Adrenal gland (tissue), 5 donors: Measurements from ENCODE around the gene CEP104.

Experiments
- CTCF ChIP-seq, 6 experiments: fragments of 450-650 bp in 4 of 6; fragments of 200-600 bp in 2 of 6; sonication (generic) in 1 of 6; IDR thresholded peaks; 1 replicate in 5 of 6; 2 replicates in 1 of 6; pipeline versions ENCODE4 v1.5.1 to v1.8.0; 2016 to 2021; ENCODE audit warnings: antibody characterized with exemption in 6 of 6, mild to moderate bottlenecking in 2 of 6, moderate library complexity in 1 of 6
- POLR2A ChIP-seq, 2 donors: fragments of 450-650 bp; IDR thresholded peaks; one replicate each; pipeline ENCODE4 v1.6.1; 2017; ENCODE audit warnings: antibody characterized with exemption in 2 of 2, mild to moderate bottlenecking in 2 of 2, moderate library complexity in 1 of 2
- donor health status: DM: no; HTN: no; CAD: no.

- TF ChIP-seq CTCF (IDR thresholded peaks at IDR 0.05) (no peak), POLR2A (IDR thresholded peaks at IDR 0.05) (no peak)
These were observed 22.3 kb downstream of the CEP104 start for GRCh38 chr1:3834701-3835100.
